Mammary epithelial cell (primary cell): ENCODE data around the gene NSD1.

ENCODE experiments used
- EZH2 ChIP-seq: IDR thresholded peaks from 2 replicates; pipeline ENCODE4 v1.6.1; 2012; ENCODE audit warnings: low read length, inconsistent platforms, borderline replicate concordance
- TF ChIP-seq, protein P1 (sequence below), 2 donors: IDR thresholded peaks in 1 of 2; conservative IDR thresholded peaks in 1 of 2; 2 replicates each; pipeline ENCODE4 v1.5.1; 2011 to 2012; ENCODE audit warnings: inconsistent platforms in 2 of 2, low read length in 2 of 2, mild to moderate bottlenecking in 2 of 2, control low read depth in 1 of 2, low read depth in 1 of 2; ENCODE audit not compliant: insufficient read depth in 1 of 2; ENCODE audit errors: extremely low read depth in 1 of 2

DNA sequence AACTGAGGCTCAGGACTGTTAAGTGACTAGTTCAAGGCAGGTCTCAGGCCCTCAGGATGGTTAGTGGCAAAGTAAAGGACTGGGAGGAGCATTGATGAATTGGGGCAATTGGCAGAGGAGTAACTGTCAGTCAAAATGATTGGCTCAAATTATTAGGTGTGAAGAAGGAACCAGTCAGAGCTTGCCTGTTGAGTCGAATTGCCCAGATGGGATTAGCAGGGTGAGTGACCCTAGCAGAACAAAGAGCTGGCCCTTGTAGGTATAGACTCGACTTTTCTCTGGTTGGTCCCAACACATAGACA lies 2.6 kb upstream of the NSD1 start:
- TF ChIP-seq, protein P1, sequence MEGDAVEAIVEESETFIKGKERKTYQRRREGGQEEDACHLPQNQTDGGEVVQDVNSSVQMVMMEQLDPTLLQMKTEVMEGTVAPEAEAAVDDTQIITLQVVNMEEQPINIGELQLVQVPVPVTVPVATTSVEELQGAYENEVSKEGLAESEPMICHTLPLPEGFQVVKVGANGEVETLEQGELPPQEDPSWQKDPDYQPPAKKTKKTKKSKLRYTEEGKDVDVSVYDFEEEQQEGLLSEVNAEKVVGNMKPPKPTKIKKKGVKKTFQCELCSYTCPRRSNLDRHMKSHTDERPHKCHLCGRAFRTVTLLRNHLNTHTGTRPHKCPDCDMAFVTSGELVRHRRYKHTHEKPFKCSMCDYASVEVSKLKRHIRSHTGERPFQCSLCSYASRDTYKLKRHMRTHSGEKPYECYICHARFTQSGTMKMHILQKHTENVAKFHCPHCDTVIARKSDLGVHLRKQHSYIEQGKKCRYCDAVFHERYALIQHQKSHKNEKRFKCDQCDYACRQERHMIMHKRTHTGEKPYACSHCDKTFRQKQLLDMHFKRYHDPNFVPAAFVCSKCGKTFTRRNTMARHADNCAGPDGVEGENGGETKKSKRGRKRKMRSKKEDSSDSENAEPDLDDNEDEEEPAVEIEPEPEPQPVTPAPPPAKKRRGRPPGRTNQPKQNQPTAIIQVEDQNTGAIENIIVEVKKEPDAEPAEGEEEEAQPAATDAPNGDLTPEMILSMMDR (conservative IDR thresholded peaks at IDR 0.05 in 1 of 2, IDR thresholded peaks at IDR 0.05 in 1 of 2; ENCODE audit: extremely low read depth in 1 of 2, insufficient read depth in 1 of 2, low read depth in 1 of 2, low read length in 2 of 2) = no peak
- no peak for TF ChIP-seq EZH2
